T-helper 1 cell (primary cell): ENCODE data around the gene BCAR3.

ENCODE experiments used
- DNase-seq, 5 donors: peaks; one replicate each; pipeline ENCODE4 v3.0.0-alpha.2; 2012 to 2020

BCAR3 gene

DNA sequence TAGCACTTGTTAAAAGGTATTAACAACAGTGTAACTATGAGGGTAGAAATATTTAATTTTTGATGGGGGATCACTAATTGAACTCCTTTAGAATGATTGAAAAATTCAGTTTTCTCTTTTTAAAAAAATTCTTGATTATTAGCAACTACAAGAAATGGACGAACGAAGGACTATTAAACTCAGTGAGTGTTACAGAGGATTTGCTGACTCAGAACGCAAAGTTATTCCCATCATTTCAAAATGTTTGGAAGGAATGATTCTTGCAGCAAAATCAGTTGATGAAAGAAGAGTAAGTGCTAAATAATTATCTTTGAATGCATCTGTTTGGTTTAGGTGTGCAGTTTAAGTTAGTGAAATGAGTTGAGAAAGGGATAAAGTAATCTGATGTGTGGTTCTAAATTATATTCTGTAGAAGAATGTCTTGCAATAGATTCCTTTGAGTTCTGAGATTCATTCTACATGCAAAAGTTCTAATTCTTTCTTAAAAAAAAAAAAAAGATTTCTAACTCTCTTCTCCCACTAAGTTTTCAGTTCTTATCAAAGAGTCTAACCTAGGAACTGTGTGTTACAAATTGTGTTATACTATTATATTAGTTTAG lies 148.8 kb downstream of the BCAR3 start:
- no peak for DNase-seq

DNA sequence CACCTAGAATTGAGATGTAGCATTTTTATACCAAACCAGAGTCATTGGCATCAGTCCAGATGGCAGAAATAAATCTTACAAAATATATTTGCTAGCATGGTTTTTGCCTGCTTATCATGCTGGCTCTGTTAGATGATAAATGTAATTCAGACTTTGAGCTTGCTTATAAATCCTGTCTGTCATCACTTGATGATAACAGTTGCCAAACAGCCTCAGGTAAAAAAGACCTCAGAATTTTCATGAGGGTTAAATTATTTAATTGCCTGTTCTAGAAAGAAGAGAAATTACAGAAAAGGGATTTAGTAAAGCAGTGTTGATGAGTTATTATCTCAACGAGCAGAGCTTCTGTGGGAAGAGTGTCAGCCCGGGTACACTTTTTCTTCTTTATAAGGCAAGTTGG lies 150.4 kb downstream of the BCAR3 start:
- no peak for DNase-seq

DNA sequence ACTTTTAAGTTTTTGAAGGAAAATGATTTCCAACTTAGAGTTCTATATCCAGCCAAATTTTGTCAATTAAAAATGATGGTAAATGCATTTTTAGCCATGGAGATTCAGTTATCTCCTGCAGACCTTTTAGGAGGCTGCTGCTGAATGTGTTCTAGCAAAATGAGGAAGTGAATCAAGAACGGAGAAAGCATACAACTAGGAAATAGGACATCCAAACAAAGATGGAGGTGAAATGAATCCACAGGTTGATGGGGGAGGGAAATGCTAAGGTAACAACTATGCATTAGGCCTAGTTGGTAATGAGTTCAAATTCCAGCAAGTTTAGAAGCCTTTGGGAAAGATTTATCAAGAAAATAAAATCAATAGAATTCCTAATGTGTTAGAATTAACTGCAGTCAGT lies 153.2 kb downstream of the BCAR3 start:
- DNase-seq: no peak

DNA sequence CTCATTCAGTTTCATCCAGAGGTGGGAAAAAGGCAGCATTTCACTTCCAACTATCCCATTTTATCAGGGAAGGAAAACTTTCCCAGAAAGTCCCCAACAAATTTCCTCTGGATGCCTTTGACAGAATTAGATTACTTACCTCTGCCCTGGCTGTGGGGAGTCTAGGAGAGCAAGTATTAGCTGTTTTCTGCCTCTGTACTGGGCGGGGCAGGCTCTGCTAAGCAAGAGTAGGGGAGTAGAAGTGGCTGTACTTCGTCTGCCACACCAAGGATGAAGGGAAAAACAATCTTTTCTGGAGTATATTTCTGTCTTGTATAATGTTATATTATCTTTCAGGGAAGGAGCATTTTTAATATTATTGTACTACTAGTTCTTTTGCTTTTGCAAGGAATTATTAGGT lies 155.2 kb downstream of the BCAR3 start:
- DNase-seq: no peak

DNA sequence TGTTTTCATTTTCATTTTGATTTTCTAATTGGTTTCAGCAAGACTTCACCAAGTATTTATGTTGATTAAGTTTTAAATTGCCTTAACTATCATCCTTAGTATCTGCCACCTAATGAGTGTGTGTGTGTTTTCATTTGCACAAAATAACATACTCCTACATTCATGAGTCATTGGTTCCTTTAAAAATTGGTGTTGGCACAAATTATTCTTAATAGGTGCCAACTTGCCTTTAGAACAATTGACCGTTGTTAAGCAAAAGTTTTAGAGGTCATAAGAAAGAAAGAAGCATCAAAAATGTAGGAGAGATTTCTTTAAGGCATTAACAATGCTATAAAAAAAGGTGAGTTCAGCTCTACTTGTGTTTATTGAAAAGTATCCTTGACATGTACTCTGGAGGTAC lies 156.2 kb downstream of the BCAR3 start:
- no peak for DNase-seq

DNA sequence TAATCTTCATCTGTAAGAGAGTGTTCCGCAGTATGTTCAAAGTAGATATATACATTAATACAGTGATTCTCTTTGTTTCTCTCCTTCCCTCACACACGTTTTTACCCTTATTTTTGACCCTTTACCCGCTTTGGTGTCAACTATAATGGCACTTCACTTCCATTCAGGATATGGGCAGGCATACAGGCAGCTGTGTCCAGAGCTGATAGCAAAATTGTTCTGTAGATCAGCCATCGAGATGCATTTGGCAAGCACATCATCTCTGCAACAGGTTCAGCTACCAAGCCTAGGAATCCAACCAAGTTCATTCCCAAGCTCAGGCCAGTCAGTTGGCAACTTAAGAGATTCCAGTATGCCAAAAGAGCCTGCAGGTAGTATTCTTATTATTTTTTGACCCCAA lies 158.9 kb downstream of the BCAR3 start:
- DNase-seq: no peak

DNA sequence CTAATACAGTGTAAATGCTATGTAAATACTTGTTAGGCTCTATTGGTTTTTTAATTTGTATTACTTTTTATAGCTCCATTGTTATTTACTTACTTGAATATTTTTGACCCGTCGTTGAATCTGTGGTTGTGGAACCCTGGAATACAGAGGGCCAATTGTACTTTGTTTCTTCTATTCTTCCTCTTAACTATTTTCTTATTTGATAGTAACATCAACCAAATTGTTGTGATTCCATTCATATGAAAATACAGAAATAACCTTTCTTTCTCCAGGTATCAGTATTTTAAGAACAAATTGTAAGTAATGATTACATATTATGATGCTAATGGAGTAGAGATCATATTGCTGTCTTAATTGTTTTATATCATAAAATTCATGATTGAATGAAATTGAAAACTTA lies 160.0 kb downstream of the BCAR3 start:
- no peak for DNase-seq

DNA sequence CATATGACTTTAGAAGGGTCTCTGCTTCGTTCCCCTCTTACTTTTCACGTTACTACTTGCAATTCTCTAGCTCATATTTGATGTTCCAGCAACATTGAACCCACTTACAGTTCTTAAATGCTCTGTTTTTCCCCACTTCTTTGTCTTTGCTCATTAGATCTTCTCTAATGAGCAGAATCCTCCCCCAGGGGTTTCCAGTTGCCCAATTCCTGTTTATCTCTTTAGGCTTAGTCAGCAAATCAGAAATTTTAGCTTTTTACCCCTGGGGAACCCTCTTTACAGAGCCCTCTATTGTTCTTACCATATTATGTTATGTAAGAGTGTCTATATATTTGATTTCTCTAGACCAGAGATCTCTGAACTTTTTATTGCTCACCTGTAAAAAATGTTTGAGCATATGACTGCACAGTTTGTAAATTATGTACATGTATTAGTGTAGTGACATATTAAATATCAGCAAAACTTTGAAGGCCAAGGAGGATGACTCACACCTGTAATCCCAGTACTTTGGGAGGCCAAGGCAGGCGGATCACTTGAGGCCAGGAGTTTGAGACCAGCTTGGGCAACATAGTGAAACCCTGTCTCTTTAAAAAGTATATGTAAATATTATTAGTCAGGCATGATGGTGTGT lies 162.3 kb downstream of the BCAR3 start:
- no peak for DNase-seq

DNA sequence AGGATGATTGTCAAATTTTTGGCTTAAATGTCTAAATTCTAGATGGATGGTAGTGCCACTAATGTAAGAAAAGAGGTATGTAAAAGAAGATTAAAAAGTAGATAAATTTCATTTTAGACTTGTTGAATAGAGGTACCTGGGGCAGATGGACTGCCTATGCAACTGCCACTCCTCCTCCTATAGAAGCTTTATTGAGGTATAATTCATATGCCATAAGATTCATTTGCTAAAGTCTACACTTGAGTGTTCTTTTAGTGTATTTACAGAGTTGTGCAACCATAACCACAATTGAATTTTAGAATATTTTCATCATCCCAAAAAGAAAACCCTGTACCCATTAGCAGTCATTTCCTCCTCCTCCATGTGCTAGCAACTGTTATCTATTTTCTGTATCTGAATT lies 163.1 kb downstream of the BCAR3 start:
- DNase-seq: no peak

DNA sequence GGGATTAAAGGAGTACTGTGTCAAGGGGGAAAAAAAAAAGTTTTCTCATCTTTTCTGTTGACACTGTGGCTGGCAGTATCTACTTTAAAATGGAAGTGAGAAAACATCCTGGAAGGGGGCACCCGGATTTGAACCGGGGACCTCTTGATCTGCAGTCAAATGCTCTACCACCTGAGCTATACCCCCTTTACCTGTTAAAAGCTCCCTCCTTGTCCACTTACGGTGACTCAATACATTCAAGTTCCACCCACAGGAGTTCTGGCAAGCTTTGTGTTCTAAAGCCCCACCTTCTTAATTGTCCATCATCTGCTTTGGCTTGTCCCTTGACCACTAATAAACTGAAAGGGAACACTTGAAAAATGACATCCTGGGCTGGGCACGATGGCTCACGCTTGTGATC lies 165.5 kb downstream of the BCAR3 start:
- no peak for DNase-seq
